ENCODE results near the gene RETREG3.
A peak's percentile ranks its signal among the peaks of the same experiment; 100 is the strongest.

RETREG3 gene

DNA sequence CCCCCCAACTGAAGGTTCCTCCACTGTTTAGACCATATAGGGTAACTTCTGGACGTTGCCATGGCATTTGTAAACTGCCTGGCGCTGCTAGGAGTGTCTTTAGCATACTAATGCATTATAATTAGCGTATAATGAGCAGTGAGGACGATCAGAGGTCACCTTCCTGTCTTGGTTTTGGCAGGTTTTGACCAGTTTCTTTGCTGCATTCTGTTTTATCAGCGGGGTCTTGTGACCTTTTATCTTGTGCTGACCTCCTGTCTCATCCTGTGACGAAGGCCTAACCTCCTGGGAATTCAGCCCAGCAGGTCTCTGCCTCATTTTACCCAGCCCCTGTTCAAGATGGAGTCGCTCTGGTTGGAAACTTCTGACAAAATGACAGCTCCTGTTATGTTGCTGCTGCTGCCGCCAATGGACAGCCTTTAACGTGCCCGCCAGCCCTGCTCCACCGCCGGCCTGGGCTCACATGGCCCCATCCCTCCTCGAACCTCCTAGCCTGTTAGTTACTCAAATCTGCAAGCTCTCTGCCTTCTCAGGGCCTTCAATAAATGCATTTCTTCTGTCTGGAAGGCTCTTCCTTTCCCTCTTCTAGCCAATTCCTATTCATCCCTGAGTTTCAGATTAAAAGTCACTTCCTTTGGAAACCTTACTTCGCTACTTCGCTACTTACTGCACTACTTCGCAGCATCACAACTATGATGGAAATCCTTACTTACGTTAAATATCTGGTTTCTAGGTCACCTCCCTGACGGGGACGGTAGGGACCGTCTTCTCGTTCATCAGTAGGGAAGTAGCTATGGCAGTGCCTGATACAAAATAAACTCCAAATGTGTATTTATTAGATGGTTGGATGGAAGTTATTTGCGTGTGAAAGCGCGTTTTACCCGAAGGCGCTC is 73.8 kb downstream of the RETREG3 start:
- no peak for DNase-seq (ENCODE audit: low read depth)
- H3K4me3 ChIP-seq (ENCODE audit: low read depth, low read length): peak overlapping the region; percentile 61
- TF ChIP-seq, protein P1, sequence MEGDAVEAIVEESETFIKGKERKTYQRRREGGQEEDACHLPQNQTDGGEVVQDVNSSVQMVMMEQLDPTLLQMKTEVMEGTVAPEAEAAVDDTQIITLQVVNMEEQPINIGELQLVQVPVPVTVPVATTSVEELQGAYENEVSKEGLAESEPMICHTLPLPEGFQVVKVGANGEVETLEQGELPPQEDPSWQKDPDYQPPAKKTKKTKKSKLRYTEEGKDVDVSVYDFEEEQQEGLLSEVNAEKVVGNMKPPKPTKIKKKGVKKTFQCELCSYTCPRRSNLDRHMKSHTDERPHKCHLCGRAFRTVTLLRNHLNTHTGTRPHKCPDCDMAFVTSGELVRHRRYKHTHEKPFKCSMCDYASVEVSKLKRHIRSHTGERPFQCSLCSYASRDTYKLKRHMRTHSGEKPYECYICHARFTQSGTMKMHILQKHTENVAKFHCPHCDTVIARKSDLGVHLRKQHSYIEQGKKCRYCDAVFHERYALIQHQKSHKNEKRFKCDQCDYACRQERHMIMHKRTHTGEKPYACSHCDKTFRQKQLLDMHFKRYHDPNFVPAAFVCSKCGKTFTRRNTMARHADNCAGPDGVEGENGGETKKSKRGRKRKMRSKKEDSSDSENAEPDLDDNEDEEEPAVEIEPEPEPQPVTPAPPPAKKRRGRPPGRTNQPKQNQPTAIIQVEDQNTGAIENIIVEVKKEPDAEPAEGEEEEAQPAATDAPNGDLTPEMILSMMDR (IDR thresholded peaks at IDR 0.05; ENCODE audit: insufficient read depth, low read depth, low read length, missing control alignments): no peak

GRCh38 chr17:42531455-42532354 is 77.5 kb downstream of the RETREG3 start:
- DNase-seq (ENCODE audit: low read depth): peak; percentile 79
- H3K4me3 ChIP-seq (ENCODE audit: low read depth, low read length): peak overlapping the region; percentile 55
- TF ChIP-seq, protein P1 (IDR thresholded peaks at IDR 0.05; ENCODE audit: insufficient read depth, low read depth, low read length, missing control alignments): peak; percentile 37

- no peak overlapping the region for H3K4me3 ChIP-seq (ENCODE audit: low read depth, low read length)
- TF ChIP-seq, protein P1 (IDR thresholded peaks at IDR 0.05; ENCODE audit: insufficient read depth, low read depth, low read length, missing control alignments): no peak
- DNase-seq (ENCODE audit: low read depth): no peak
These were observed 78.2 kb downstream of the RETREG3 start for GRCh38 chr17:42530952-42531454.
